22Rv1 (cell line): Measurements from ENCODE around the gene CHD9.

Experiments used
- CTCF ChIP-seq: fragments of 450-650 bp; IDR thresholded peaks from 2 replicates; pipeline ENCODE4 v1.5.1; 2017; ENCODE audit warnings: mild to moderate bottlenecking
- ZFX ChIP-seq: fragments of 450-650 bp; IDR thresholded peaks from 2 replicates; pipeline ENCODE4 v1.6.1; 2017; ENCODE audit warnings: antibody characterized with exemption, borderline replicate concordance

DNA sequence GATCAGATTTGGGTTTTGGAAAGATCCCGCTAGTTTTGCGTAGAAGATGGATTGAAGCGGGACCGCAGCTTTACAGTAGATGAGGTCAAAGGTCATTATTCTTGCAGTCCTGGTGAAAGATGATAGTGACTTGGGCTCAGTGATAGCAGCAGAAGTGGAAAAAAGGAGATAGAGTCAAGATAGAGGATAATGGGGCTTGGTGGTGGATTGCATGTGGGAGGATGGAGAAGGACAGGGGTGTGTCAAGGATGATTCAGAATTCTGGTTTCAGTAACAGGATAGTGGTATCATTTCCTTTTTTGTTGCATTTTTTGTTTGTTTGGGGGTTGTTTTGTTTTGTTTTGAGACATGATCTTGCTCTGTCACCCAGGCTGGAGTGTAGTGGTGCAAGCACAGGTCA is 30.7 kb upstream of the CHD9 start:
- no peak for TF ChIP-seq CTCF
- TF ChIP-seq ZFX: no peak
